HG03095 (cell line): ENCODE data around the gene TP53TG3E.
"Not testable (repeated sequence)": the region's sequence is repeated elsewhere in the genome, so short reads cannot be mapped to it uniquely, and the experiment has no call there.

Experiments used
- ATAC-seq: cut with Tn5 transposase; IDR thresholded peaks from one replicate; pipeline ENCODE4 v1.9.1; 2021; ENCODE audit warnings: moderate library complexity; ENCODE audit not compliant: unreplicated experiment

TP53TG3E gene, protein sequence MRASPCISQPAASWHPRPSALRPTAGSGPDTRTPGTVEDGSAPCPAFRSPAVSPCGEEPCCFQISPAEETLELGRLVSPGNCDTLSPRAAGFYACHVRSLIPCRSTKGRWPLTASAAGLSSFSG

DNA sequence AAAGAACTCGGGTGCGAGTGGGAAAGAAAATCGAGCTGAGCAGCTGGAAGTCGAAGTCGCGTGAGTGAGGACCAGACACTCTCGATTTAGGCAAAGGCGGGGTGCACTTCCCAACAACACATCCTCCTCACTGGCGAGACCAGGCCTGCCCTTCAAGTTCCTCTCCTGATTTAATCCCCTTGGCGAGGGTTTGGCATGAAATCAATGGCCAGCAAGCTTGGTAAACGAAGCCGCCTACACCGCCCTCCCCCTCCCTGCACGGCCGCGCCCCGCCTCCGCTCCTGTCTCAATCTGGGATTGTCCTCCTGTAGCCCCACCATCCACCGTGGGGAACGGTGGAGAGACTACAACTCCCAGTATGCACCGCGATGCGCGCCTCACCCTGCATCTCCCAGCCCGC, at the start of gene TP53TG3E:
TSS of gene TP53TG3E (plus strand) at position 301 of the 400 bp plus-strand sequence. CDS start at position 369, 68 bp downstream.
- not testable (repeated sequence) for ATAC-seq

DNA sequence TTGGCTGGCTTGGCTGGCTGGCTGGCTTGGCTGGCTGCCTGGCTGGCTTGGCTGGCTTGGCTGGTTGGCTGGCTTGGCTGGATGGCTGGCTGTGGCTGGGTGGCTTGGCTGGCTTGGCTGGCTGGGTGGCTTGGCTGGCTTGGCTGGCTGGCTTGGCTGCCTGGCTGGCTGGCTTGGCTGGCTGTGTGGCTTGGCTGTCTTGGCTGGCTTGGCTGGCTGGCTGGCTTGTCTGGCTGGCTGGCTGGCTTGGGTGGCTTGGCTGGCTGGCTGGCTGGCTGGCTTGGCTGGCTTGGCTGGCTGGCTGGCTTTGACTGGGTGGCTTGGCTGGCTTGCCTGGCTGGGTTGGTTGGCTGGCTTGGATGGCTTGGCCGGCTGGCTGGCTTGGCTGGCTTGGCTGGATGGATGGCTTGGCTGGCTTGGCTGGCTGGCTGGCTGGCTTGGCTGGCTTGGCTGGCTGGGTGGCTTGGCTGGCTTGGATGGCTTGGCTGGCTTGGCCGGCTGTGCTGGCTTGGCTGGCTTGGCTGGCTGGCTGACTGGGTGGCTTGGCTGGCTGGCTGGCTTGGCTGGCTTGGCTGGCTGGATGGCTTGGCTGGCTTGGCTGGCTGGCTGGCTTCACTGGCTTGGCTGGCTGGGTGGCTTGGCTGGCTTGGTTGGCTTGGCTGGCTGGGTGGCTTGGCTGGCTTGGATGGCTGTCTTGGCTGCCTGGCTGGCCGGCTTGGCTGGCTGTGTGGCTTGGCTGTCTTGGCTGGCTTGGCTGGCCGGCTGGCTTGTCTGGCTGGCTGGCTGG, 32.3 kb downstream of the TP53TG3E start:
- ATAC-seq = not testable (repeated sequence)

DNA sequence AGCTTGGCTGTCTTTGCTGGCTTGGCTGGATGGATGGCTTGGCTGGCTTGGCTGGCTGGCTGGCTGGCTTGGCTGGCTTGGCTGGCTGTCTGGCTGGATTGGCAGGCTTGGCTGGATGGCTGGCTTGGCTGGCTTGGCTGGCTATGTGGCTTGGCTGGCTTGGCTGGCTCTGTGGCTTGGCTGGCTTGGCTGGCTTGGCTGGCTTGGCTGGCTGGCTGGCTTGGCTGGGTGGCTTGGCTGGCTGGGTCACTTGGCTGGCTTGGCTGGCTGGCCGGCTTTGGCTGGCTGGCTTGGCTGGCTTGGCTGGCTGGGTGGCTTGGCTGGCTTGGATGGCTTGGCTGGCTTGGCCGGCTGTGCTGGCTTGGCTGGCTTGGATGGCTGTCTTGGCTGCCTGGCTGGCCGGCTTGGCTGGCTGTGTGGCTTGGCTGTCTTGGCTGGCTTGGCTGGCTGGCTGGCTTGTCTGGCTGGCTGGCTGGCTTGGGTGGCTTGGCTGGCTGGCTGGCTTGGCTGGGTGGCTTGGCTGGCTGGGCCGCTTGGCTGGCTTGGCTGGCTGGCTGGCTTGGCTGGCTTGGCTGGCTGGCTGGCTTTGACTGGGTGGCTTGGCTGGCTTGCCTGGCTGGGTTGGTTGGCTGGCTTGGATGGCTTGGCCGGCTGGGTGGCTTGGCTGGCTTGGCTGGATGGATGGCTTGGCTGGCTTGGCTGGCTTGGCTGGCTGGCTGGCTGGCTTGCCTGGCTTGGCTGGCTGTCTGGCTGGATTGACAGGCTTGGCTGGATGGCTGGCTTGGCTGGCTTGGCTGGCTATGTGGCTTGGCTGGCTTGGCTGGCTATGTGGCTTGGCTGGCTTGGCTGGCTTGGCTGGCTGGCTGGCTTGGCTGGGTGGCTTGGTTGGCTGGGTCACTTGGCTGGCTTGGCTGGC, 33.8 kb downstream of the TP53TG3E start:
- ATAC-seq = not testable (repeated sequence)

DNA sequence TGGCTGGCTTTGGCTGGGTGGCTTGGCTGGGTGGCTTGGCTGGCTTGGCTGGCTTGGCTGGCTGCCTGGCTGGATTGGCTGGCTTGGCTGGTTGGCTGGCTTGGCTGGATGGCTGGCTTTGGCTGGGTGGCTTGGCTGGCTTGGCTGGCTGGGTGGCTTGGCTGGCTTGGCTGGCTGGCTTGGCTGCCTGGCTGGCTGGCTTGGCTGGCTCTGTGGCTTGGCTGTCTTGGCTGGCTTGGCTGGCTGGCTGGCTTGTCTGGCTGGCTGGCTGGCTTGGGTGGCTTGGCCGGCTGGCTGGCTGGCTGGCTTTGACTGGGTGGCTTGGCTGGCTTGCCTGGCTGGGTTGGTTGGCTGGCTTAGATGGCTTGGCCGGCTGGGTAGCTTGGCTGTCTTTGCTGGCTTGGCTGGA, 34.4 kb downstream of the TP53TG3E start:
- ATAC-seq = not testable (repeated sequence)

DNA sequence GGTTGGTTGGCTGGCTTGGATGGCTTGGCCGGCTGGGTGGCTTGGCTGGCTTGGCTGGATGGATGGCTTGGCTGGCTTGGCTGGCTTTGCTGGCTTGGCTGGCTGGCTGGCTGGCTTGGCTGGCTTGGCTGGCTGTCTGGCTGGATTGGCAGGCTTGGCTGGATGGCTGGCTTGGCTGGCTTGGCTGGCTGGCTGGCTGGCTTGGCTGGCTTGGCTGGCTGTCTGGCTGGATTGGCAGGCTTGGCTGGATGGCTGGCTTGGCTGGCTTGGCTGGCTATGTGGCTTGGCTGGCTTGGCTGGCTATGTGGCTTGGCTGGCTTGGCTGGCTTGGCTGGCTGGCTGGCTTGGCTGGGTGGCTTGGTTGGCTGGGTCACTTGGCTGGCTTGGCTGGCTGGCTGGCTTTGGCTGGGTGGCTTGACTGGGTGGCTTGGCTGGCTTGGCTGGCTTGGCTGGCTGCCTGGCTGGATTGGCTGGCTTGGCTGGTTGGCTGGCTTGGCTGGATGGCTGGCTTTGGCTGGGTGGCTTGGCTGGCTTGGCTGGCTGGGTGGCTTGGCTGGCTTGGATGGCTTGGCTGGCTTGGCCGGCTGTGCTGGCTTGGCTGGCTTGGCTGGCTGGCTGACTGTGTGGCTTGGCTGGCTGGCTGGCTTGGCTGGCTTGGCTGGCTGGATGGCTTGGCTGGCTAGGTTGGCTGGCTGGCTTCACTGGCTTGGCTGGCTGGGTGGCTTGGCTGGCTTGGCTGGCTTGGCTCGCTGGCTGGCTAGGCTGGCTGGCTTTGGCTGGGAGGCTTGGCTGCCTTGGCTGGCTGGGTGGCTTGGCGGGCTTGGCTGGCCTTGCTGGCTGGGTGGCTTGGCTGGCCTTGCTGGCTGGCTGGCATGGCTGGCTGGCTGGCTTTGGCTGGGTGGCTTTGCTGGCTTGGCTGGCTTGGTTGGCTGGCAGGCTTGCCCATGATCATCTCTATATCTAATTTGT, 35.3 kb downstream of the TP53TG3E start:
- not testable (repeated sequence) for ATAC-seq
